Astrocyte (in vitro differentiated cells and primary cell): ENCODE measurements around the gene DAP. TPM values are rescaled to one million over a fixed set of nuclear protein-coding genes. Genes with fewer than 3 reads are reported as not detected.

ENCODE experiments used
- DNase-seq: peaks from one replicate; pipeline ENCODE4 v3.0.0-alpha.2; 2010; ENCODE audit warnings: low read depth
- FAIRE-seq: peaks from 2 replicates; lab custom pipeline; 2011; peaks lifted over from hg19 to GRCh38; lab: Jason Lieb, UNC
- H2AFZ ChIP-seq: 2 replicates; pipeline ENCODE4 v1.6.0; 2012; ENCODE audit warnings: low read depth, low read length, inconsistent platforms
- H3K27ac ChIP-seq: 2 replicates; pipeline ENCODE4 v1.5.1; 2011; ENCODE audit warnings: low read depth, low read length, inconsistent platforms
- H3K27me3 ChIP-seq: 2 replicates; pipeline ENCODE4 v1.6.0; 2011; ENCODE audit warnings: low read length, inconsistent platforms; ENCODE audit not compliant: insufficient read depth
- H3K36me3 ChIP-seq: 2 replicates; pipeline ENCODE4 v1.5.1; 2011; ENCODE audit warnings: low read length, inconsistent platforms; ENCODE audit not compliant: insufficient read depth
- H3K4me1 ChIP-seq: 2 replicates; pipeline ENCODE4 v1.5.1; 2011; ENCODE audit warnings: low read length, inconsistent platforms; ENCODE audit not compliant: insufficient read depth
- H3K4me2 ChIP-seq: 2 replicates; pipeline ENCODE4 v1.6.0; 2012; ENCODE audit warnings: low read length, inconsistent platforms
- H3K4me3 ChIP-seq: 2 replicates; pipeline ENCODE4 v1.5.1; 2011; ENCODE audit warnings: low read depth, mild to moderate bottlenecking, low read length, inconsistent platforms; ENCODE audit not compliant: insufficient read depth
- H3K79me2 ChIP-seq: 2 replicates; pipeline ENCODE4 v1.6.0; 2012; ENCODE audit warnings: mild to moderate bottlenecking, low read length, inconsistent platforms; ENCODE audit not compliant: insufficient read depth
- H3K9ac ChIP-seq: 2 replicates; pipeline ENCODE4 v1.6.0; 2012; ENCODE audit warnings: mild to moderate bottlenecking, low read length, inconsistent platforms
- H3K9me3 ChIP-seq: 2 replicates; pipeline ENCODE4 v1.5.1; 2012; ENCODE audit warnings: low read depth, mild to moderate bottlenecking, low read length, inconsistent platforms; ENCODE audit not compliant: insufficient read depth
- H4K20me1 ChIP-seq: 2 replicates; pipeline ENCODE4 v1.6.0; 2012; ENCODE audit warnings: low read length, inconsistent platforms; ENCODE audit not compliant: insufficient read depth
- H3K27ac Mint-ChIP-seq: one replicate; pipeline ENCODE4 v1.8.0; 2021; ENCODE audit warnings: mild to moderate bottlenecking, mixed read lengths; ENCODE audit not compliant: unreplicated experiment
- H3K27me3 Mint-ChIP-seq: one replicate; pipeline ENCODE4 v1.8.0; 2021; ENCODE audit warnings: low read depth, mixed read lengths; ENCODE audit not compliant: unreplicated experiment
- H3K36me3 Mint-ChIP-seq: one replicate; pipeline ENCODE4 v1.8.0; 2021; ENCODE audit warnings: low read depth, mixed read lengths; ENCODE audit not compliant: unreplicated experiment
- H3K4me1 Mint-ChIP-seq: one replicate; pipeline ENCODE4 v1.8.0; 2021; ENCODE audit warnings: low read depth, mixed read lengths; ENCODE audit not compliant: unreplicated experiment
- H3K4me3 Mint-ChIP-seq: one replicate; pipeline ENCODE4 v1.8.0; 2021; ENCODE audit warnings: mild to moderate bottlenecking, moderate library complexity, mixed read lengths; ENCODE audit not compliant: unreplicated experiment
- H3K9me3 Mint-ChIP-seq: one replicate; pipeline ENCODE4 v1.8.0; 2021; ENCODE audit warnings: mild to moderate bottlenecking, mixed read lengths; ENCODE audit not compliant: unreplicated experiment
- EZH2 ChIP-seq: IDR thresholded peaks from 2 replicates; pipeline ENCODE4 v1.6.1; 2012; ENCODE audit warnings: mild to moderate bottlenecking, low read length, inconsistent platforms; ENCODE audit not compliant: insufficient read depth
- total RNA-seq: library from RNA; stranded (reverse); gene quantifications from 2 replicates; pipeline ENCODE4 v1.2.1, GENCODE V29; 2021
- TF ChIP-seq, protein P1 (sequence below): IDR thresholded peaks from 2 replicates; pipeline ENCODE4 v1.5.1; 2011; ENCODE audit warnings: low read depth, mild to moderate bottlenecking, inconsistent platforms, low read length, moderate library complexity; ENCODE audit not compliant: insufficient read depth

Gene DAP
- total RNA-seq, 1 donor from 2014 or later = 239 TPM

DNA sequence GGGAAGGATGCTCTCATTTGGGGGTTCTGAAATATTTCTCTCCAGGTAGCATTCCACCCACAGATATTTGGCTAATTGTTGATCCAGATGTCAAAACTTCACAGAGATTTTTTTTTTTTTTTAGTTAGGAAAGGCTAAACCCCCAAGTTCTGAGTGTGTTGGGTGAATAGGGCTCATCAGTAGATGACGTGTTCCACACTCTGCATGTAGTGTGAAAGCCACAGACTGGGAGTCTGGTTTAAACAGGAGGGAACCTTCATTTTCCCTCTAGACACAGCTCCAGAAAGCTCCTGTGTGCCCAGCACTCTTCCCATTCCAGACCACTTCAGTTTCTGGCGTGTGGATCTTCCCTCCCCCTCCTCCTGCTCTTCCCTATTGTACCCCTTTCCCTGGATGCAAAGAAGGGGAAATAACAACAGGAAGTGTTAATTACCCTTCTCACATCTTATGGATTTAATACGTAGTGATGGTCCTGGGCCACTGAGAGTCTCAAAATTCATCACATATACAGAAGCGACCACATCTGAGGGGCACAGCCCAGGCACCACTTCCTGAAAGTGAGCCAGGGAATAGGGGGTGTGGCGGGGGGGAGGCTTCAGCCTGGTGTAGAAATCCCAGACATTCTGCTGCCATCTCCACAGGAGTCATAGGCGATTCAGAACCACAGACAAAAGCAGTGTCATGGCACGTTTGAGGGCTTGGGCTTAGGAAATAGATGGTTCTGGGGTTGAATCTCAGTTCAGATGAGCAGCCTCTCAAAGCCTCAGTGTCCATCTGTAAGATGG lies 65.1 kb downstream of the DAP start:
- H2AFZ ChIP-seq = no peak overlapping the region
- H3K4me1 ChIP-seq = peaks cover 44% of the 10 kb centered on the region
- peaks cover 66% of the 10 kb centered on the region for H3K79me2 ChIP-seq
- Mint-ChIP-seq H3K4me3 (no peak overlapping the region), H3K9me3 (no peaks in the 10 kb centered on the region), H3K27ac (peak overlapping the region; percentile 84), H3K36me3 (peaks cover 4% of the 10 kb centered on the region), H3K4me1 (peaks cover 90% of the 10 kb centered on the region), H3K27me3 (no peaks in the 10 kb centered on the region)
- peak overlapping the region; percentile 49 for H3K9ac ChIP-seq
- TF ChIP-seq, protein P1, sequence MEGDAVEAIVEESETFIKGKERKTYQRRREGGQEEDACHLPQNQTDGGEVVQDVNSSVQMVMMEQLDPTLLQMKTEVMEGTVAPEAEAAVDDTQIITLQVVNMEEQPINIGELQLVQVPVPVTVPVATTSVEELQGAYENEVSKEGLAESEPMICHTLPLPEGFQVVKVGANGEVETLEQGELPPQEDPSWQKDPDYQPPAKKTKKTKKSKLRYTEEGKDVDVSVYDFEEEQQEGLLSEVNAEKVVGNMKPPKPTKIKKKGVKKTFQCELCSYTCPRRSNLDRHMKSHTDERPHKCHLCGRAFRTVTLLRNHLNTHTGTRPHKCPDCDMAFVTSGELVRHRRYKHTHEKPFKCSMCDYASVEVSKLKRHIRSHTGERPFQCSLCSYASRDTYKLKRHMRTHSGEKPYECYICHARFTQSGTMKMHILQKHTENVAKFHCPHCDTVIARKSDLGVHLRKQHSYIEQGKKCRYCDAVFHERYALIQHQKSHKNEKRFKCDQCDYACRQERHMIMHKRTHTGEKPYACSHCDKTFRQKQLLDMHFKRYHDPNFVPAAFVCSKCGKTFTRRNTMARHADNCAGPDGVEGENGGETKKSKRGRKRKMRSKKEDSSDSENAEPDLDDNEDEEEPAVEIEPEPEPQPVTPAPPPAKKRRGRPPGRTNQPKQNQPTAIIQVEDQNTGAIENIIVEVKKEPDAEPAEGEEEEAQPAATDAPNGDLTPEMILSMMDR = no peak
- TF ChIP-seq EZH2 = no peak
- H3K4me3 ChIP-seq = no peak overlapping the region
- peaks cover 26% of the 10 kb centered on the region for H4K20me1 ChIP-seq
- DNase-seq = peak; percentile 52
- H3K4me2 ChIP-seq = peak overlapping the region; percentile 38
- H3K27ac ChIP-seq = peak overlapping the region; percentile 54
- H3K27me3 ChIP-seq = no peaks in the 10 kb centered on the region
- H3K9me3 ChIP-seq = no peaks in the 10 kb centered on the region
- FAIRE-seq = no peak
- no peaks in the 10 kb centered on the region for H3K36me3 ChIP-seq

DNA sequence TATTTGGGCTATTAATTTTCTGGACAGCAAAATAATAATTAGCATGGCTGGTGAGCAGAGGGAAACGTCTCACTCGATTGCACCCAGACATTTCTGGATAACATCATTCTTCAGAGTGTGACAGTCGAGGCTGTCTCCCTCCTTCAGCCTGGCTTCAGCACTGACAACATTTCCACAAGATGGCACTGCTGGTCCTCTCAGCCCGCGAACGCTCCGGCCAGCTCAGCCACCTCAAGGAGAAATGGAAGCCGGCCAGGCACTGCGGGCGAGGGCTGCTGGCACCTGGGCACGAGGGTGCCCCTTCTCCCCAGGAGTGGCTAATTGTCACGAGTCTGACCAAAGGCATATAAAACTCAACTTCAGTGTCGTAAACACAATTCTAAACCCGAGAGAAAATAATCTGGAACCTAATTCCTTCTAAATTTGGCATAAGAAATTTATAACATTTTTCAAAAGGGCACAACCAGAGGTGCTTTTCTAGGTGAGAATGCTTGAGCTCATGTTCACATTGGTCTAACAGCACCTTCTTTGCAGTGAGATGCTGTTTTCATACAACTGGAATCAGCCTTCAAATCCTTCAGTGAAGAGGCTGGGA lies 65.9 kb downstream of the DAP start:
- Histone ChIP-seq H3K4me2 (peak overlapping the region; percentile 38), H4K20me1 (peaks cover 21% of the 10 kb centered on the region), H3K9ac (peak overlapping the region; percentile 49), H3K79me2 (peaks cover 61% of the 10 kb centered on the region), H2AFZ (no peak overlapping the region), H3K36me3 (no peaks in the 10 kb centered on the region), H3K27me3 (no peaks in the 10 kb centered on the region), H3K4me3 (no peak overlapping the region), H3K27ac (peak overlapping the region; percentile 54), H3K4me1 (peaks cover 49% of the 10 kb centered on the region), H3K9me3 (no peaks in the 10 kb centered on the region)
- Mint-ChIP-seq H3K4me1 (peaks cover 93% of the 10 kb centered on the region), H3K27ac (peak overlapping the region; percentile 96), H3K36me3 (peaks cover 3% of the 10 kb centered on the region), H3K9me3 (no peaks in the 10 kb centered on the region), H3K27me3 (no peaks in the 10 kb centered on the region), H3K4me3 (no peak overlapping the region)
- peak; percentile 51 for DNase-seq
- TF ChIP-seq, protein P1 = peak; percentile 72
- no peak for TF ChIP-seq EZH2
- no peak for FAIRE-seq
